GM19395 (cell line): ENCODE results near the gene PDCD1LG2.

ENCODE experiments used
- ATAC-seq: cut with Tn5 transposase; IDR thresholded peaks from one replicate; pipeline ENCODE4 v1.9.1; 2021; ENCODE audit warnings: mild to moderate bottlenecking, moderate library complexity; ENCODE audit not compliant: unreplicated experiment

Gene PDCD1LG2

DNA sequence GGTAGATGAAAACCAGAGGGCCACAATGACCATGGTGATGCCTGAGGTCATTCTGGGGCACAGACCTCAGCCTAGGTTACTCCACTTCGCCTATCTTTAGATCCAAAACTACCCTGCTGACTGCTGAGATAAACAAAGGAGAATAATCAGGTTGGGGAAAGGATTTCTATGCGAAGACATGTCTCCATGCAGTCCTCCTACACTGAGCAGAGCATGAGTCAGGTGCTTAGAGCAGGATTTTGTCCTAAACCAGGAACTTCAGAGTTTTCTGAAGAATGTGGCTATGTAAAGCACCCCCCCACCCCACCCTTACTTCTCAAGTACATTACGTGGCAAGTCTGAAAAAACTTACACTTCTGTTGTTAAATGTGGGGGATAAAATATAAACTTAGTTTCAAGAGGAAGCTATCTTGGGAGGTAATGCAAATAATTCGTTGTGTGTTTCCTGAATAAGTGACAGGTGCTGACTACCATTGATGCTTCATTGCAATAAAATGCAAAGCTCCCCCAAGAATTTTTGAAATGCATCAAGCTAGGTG lies 19.4 kb downstream of the PDCD1LG2 start:
- ATAC-seq: peak; percentile 67

DNA sequence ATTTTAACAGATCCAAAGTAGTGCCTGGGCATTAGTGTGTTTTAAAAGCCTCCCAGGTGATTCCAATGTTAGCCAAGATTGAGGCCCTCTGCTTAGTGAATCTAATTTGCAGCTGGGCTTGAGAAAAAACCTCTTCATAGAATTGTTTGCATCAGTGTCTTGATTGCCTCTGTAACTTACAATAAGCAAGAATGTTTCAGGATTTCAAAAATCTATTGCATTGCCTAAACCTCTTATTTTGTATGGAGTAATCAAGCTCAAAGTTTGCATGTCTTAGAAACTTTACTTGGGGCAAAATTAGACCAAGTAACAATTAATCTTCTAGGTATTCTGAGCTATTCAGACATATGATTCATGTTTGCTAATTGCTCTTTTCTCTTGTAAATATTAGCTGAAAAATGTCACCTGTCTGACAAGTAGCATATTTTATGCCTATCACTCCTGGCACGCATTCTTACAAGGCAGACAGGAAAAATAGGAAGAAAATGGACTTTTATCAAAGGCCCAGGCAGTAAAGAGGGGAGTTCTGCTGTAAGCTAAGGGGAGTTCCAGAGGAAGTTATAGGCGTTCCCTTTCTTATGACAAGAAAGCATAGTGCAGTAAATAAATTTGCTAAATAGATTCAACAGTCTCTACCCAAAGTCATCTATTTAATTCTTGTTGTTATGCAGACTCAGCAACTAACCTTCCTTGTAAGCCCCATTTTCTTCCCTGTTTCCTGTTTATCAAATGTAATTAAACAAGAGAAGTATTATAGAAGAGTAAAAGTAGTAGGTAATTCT lies 21.0 kb downstream of the PDCD1LG2 start:
- ATAC-seq: no peak

DNA sequence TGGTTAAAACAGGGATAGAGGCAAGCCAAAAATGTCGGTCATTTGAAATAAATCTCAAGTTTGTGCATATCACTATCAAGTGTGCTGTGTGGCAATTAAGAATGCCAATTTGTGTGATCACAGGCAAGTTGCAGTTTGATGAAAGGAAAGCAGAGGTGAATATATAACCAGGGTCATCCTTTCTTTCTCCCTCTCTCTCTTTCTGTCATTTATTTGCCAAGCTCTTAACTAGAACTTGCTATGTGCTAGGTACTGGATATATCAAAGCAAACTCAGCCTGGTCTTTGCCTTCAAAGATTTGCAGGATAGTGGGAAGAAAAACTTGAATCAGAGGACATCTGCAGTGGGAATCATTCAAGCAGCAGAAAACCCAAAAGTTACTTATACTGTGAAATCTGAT lies 22.0 kb downstream of the PDCD1LG2 start:
- ATAC-seq: no peak

DNA sequence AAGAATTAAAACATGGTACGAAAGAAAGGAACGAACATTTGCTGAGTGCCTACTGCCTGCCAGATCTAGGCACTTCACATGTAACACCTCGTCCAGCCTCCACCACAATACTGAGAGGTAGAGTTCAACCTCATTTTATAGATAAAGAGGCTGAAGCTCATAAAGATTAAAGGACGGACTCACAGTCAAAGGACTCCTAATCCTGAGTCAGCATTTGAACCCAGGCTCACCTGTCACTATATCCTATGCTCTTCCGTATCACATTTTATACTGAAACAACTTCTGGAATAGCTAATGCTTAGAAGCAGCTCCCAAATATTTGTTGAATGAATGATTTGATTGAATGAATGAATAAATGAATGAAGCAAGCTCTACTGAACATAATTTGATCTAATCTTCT lies 22.5 kb downstream of the PDCD1LG2 start:
- no peak for ATAC-seq

DNA sequence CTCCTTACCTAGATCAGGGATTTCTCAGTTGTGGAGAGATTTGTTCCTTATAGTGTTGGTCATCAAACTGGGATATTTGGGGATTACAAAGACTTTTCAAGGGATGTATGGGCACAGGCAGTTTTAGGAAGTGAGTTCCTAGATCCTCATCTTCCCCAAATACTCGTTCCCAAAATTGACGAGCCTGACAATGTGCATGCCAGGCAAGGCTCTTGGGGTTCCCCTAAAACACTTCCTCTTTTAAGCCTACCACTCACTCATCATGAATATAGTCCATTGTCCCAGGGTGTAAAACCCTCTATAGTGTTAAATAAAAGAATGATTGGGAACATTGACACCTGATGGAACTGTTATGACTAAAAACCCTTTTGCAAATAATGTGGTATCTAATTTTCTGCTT lies 26.4 kb downstream of the PDCD1LG2 start:
- ATAC-seq: no peak

DNA sequence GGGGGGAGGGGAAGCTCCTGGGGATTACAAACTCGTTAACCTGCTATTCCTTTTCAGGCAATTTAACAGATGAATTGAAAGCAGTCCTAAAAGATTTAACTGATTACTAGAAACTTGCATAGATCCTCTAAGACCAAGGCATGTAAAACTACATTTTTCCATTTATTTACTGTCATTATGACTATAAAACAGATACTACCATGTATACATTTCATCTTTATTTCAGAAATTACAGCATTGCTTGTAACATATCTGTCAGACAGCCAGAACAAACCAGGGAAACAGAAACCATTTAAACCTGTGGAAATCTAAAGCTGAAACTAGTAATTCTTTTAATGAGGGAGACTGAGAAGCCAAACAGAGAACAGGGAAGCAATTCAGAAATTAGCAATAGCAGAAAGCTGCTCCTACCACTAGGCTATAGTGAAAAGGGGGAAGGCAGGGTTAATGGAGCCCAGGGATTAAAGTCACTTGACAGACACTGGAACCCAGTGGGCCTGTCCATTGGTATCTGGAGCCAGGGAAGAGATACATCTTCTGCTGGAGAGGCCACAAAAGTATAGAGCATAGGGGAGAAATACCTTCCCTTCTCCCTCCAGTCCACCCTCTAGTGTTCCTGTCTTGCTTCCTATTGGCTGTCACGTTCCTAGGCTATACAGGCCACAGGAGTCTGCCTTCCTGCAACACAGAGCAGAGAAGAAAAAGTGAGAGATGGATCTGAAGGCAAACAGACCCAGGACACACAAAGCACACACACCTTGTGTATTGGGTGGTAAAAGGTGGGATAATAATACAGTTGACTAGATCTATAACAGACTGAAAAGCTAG lies 33.8 kb downstream of the PDCD1LG2 start:
- no peak for ATAC-seq

DNA sequence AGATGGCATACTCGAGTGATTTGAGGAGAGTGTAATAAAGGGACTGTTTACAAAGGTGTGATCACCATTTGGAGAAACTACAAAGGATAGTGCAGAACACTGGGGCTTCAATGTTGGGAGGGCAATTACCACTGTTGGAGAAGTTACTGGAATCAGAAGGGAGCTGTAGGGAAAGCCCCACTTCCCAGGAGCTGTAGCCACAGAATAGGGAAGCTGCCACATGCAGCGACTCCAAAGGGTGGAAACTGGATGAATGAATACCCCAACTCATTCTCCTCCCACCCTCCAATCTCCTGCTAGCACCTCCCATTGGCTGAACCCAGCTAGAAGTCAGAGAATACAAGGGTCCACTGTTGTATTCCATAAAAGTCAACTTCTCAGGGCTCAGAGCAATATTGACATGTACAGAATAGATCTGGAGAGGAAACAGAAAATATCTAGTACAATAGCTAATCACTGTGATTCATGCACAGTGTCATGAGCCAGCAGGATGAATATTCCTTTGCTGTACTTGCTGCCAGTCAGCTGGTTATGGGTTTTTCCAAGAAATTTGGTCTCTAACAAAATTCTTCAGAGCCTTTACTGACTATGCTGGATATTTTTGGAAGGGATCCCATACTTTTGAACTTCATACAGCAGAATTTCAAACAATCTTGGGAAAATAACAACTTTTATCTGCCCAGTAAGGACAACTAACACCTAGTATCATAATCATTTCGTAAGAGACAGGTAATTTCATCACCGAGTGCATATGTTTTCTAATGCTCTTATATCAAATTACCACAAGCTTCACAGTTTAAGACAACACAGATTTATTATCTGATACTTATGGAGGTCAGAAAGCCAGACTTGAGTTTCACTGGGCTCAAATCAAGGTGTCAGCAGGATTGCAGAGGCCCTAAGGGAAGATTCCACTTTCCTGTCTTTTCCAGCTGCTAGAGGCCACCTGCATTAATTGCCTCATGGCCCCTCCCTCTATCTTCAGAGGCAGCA lies 39.6 kb downstream of the PDCD1LG2 start:
- no peak for ATAC-seq

DNA sequence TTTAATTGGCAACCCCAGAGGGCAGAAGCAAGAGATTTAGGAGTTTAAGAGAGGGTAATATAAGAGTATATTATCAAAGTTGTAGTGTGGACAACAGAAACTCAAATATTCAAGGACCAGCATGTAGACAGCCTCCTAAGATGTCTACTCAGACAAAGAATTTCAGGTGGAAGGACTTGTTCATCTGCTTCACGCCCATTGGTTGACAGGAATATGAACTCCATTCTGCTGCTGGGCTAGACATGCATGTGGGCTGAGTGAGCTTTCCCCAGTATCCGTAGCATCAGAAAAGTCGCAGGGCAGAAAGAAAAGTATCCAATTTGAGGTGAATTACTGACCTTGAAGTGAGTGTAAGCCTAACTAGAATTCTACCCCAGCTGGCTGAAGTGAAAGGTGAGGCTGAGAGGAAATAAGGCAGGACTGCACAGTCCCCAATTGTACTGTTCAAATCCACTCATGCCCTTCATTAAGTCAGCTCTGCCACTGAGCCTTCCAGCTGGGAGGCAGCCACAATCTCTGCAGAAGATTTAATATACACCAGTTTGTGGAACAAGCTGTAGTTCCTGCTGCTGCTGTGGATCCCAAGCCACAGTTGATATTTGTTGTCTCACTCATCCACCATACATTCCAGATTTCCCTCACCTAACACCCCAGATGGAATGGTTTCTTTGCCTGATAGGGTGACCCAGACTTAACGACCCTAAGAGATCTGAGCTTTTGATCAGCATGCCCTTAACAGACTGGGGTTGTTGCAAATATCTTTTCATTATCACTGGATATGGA lies 41.2 kb downstream of the PDCD1LG2 start:
- ATAC-seq: no peak

DNA sequence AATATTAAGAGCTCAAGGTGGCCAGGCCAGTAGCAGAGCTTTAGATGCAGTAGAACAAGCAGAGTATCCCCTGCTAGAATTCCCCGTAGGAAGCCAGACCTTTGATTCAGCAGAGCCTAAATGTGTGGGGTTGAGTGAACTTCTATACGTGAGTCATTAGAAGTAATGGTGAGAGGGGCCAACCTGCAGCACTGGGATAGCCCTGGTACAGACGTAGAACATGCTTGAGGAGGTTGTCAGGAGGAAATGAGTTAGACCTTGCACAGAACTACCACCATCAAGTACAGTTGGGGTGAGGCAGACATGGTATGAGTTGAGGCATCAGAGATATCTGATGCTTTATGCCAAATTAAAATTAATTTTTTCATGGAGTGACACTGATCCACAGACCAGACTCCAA lies 42.0 kb downstream of the PDCD1LG2 start:
- ATAC-seq: no peak

DNA sequence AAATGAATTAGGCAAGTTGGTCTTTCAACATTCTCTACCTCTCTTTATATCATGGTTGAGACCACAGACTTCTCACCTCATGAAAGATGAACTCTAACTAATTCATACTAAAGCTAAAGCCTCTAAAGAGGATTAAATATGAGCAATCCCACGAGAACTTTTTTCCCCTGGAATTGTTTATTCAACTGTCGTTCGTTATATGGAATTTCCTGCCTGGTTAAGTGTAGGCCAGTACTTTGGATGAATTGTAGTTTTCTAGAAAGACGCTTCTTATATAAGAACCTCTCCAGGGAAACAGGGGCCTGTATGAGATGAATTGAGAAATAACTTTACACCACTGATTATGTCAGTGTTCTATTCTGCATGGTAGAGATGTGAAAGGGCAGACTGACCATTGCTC lies 42.9 kb downstream of the PDCD1LG2 start:
- no peak for ATAC-seq

DNA sequence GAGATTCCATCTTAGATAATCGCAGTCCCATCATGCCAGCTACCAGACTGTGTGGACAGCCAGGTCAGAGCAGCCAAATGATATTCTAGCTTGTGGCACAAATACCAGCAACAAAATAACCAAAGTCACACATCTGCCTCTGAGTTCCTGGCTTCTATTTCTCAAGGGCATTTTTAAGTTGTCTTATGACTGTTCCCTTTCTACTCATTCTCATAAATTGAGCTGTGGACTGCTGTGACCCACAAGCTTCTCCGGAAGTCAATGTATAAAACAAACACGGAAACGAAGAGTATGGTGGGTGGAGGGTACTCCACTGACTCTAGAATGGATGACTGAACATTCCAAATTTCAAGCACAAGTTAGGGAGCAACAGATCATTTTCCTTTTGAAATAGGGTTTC lies 43.9 kb downstream of the PDCD1LG2 start:
- no peak for ATAC-seq

DNA sequence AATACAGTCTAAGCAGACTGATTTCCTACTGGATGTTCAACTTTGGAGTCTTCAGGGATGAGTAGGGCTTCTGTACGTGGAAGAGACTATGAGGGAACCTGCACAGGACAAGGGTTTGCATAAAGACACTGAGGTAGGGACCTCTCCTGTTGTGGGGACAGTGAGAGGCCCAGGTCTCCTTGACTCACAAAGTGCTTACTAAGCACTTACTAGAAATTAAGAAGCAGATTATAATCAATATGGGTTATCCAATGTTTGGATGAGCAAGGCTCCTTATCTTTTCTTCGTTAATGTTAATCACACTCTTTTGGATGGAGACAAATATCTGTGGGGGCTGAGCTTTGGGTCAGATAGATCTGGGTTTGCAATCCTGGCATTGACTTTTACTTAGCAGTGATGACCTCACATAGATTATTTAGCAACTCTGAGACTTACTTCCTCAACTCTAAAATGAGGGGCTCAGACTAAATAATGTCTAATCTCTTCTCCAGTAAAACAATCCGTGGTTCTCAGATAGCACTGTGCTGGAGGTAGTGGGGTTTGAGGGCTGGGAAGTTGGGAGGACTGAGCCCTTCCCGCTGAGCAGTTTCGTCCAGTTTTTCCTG lies 45.9 kb downstream of the PDCD1LG2 start:
- ATAC-seq: no peak

DNA sequence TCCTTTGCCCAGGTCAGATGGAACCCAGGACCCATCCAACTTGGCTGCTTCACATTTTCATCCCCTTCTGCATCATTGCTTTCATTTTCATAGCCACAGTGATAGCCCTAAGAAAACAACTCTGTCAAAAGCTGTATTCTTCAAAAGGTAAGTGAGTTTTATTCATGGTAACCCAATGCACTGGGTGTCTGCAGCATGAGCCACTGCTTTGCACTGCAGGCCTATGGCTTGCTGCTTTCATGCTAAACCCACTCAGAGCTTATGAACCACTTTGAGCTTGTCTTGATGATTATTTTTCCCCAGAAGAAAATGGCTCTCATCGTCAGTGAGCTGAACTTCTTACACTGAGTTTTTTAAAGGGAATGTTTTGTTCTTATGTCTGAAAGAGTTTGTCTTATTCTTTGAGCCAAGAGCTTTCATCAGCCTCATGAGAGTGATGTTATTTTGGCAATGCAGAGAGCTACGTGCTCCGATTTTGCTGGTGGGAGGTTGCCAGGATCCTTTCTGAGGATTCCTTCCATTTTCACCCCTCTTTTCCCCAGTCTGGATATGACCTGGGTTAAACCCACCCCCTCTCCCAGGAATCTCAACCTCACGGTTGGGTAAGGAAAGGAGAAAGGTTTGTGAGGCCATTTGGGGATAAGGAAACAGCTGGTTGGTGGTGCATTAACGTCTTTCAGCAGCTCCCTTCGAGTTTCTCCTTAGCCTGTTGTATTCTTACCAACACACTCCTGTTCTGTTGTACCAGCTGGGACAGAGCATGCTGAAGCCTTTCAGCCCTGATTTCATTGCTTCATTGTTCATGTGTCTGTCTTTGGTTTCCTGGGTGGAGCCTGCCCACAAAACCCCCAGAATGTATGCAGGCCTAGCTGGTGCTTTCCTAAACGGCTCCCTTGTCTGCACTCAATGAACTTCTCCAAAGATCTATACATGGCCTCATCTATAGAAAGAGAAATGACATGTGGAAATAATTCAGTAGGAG lies 47.6 kb downstream of the PDCD1LG2 start:
- ATAC-seq: no peak

DNA sequence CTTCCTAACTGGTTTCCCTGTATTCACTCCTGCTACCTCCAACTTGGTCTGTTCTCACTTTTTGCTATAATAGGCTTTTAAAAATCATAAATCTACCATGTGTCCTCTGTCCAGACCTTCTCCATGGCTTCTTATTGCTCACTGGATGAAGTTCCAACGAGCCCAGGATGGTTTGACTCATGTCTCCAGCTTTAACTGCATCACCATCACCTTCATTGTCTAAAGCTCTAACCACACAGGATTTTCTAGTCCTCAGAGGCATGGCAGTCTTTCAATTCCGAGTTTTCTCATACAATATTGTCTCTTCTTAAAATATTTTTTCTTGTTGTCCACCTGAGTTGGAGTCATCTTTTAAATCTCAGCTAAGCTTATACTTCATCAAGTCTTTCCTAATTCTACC lies 49.3 kb downstream of the PDCD1LG2 start:
- no peak for ATAC-seq

DNA sequence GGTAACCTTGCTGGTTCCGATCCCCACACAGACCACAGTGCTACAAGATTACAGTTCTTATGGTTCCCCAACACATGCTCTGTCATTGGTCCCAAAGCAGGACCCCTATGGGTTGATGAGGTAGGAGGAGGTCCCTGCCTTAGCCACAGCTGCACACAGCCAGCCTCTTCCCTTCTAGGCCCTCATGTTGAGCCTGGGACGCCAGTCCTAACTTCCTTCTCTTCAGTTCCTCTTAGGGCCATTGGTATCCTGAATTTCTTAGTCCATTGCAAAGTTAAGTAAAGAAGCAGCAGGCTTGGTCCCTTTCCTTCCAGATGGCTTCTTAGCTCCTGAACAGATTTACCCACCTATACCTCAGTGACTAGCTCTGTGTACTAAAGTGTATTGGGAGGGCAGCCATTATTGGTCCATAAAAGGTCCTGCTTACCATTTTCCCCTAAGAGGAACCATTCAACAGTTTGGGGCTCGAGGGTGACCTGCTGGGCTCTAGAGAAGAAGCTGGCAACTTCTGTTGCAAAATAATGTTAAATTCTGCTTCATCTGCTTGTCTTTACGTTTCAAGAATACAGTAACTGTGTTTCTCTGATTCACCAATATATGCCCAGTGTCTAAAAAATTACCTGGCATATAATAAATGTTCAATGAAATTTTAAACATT lies 50.2 kb downstream of the PDCD1LG2 start:
- ATAC-seq: no peak

DNA sequence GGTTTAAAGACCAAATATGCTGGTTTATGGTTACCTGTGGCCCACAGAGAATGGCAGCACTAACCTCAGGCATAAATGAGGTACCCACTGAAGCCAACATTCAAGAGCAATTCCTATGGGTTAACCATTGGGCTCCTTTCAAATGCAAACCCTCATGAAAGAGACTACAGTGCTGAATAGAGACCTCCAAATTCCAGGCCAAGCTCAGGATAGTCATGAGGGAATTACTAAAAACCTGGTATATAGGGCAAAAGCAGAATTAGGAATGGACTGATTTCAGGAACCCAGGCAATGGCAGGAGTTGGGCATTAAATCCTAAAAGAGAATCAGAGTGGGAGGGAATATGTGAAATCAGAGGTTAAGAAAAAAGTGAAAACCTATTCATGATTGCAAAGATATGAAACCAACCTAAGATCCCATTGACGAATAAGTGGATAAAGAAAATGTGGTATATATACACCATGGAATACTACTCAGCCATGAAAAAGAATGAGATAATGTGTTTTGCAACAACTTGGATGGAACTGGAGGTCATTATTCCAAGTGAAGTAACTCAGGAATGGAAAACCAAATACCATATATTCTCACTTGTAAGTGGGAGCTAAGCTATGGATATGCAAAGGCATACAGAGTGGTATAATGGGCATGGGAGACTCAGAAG lies 51.6 kb downstream of the PDCD1LG2 start:
- ATAC-seq: no peak

DNA sequence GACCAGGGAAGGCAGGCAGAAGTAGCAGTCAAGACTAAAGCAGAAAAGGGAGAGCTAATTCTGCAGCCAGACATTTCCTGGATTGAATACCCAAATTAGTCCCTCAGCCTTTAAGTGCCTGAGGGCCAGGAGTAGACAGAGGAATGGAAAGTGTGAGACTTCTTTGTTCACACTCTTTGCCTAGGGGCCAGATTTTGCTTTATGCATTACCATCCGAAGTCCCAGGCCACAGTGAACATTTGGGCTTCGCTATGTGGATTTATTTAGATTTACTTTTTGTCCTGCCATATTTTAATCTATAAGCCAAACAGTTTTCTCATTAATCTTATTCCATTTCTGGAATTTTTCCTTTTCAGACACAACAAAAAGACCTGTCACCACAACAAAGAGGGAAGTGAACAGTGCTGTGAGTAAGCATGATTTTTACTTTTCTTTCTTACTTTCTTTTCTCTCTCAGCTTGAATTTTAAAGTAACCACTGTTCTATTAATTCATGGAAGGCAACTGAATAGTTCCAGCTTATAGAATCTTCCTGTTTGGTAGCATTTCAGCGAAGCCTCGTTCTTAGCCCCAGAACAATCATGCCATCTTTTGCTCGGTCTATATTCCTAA lies 52.6 kb downstream of the PDCD1LG2 start:
- no peak for ATAC-seq
